CD4-positive, alpha-beta T cell treated with Interleukin-4 for 1 hour (primary cell): ENCODE measurements around the gene ADGRD1.
"Not testable (repeated sequence)": the region's sequence is repeated elsewhere in the genome, so short reads cannot be mapped to it uniquely, and the experiment has no call there.

Source experiments
- DNase-seq, 2 donors: peaks; one replicate each; pipeline ENCODE4 v3.0.0-alpha.2; 2020 to 2022

ADGRD1 gene

DNA sequence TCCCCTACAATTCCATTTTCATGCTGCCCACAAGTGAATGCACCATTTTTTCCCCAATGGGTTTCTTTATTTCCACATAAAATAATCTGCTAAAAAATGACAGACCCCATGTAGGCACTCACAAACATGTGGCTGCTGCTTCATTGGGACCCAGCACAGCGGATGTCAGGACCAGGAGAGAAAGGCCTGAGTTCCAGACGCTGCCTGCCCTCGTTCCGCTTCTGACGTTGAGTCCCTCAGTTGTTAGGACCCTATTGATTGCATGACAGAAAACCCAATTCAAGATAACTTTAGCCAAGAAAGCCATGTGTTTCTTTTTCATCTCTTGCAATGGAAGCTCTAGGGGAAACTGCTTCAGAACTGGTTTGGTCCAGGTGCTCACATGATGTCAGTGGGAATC lies 34.6 kb downstream of the ADGRD1 start:
- no peak for DNase-seq

GRCh38 chr12:130988751-130989150 lies 35.0 kb downstream of the ADGRD1 start:
- DNase-seq, result no peak

- no peak for DNase-seq
Measured at GRCh38 chr12:130989391-130989790, 35.7 kb downstream of the ADGRD1 start.

DNA sequence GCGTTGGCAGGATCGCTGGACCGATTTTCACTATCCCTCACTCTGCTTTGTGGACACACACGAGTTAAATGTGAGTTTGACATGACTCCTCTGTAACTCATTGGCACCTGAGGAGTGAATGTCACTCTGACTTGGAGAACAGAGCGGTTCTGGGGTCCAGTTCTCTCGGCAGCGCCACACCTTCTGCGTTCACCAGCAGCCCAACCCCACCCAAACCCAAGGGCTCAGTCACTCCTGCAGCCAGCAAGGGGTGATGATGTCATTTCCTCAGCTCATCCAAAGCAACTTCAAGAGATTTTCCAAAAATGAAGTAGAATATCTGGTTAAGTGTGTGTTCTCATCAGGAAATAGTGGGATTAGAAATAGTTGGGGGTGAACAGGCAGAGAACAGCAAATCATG lies 36.3 kb downstream of the ADGRD1 start:
- no peak for DNase-seq

DNA sequence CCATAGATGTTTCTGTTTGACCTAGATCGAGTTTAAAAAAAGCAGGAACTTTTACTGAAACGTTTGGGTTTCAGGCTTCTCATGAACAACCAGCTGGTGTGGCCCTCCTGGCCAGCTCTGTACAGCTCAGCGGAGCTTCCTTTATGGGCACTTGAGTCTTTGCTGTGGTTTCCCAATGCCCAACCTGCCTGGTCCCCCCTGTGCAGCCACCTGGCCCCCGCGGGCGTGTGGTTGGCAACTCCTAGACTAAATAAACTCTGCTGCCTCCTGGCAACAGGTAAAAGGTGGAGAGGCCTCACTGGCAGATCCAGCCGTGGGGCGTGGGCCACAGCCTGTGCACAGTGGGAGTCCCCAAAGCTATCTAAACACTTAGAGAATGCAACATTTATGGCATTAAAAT lies 38.7 kb downstream of the ADGRD1 start:
- no peak for DNase-seq

DNA sequence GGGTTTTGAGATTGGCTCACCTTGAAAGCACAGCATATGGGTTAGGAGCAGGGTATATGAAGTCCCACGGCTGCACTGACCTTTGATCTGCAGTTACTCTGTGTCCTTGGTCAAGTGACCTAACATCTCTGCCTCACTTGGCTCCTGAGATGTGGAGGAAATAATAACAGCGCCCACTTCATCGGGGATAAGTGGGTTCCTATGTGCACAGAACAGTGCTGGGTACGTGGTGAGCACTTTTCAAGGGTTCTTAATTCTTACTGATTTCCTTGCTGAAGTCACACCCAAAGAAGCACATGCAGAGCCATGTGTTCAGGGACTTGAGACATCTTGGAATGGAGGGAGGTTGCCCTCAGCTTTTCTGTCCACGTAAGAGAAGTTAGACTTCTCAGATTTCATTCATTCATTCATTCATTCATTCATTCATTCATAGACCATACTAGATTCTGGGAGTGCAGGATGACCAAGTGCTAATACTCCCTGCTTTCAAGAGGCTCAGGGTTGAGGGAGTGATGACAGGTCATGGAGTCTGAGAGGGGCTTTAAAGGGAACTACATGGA lies 39.4 kb downstream of the ADGRD1 start:
- DNase-seq, result no peak

DNA sequence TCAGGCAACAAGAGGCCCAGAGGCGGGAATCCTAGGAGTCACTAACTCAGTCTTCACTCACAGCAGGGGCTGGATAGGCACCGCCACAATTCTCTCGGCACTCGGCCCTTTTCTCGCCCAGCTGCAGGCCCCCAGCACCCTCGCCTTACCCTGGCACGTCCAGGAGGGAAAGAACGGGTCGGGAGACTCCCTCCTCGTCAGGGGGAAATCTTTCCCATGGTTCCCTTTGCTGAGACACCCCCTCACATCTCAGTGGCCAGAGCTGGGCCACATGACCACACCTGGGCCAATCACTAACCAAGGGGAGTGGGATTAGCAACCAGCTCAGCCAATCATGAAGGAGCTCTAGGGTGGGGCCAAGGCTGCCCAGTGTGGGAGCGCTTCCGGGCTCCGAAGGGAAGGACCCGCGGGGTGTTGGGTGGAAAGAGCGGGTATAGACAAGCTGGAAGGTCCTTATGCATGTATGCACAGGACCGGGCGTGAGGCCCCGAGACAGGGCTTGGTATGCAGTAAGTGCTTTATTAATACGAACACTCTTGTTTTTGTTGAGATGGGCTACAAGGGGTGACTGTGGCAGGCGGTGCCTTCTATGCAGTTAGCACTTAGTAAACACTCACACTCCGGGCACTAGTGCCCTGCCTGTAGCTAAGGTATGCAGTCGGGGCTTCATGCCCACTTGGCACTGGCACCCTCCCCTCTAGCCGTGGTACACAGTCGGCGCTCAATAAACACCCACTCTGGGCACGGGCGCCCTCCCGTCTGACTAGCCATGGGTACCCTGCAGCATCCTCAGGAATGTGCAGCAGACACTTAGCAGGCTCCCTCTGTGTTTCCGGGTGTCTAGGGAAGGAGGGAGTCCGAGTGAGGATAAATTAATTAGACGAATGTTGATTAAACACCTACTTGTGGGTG lies 40.3 kb downstream of the ADGRD1 start:
- DNase-seq, result no peak

DNA sequence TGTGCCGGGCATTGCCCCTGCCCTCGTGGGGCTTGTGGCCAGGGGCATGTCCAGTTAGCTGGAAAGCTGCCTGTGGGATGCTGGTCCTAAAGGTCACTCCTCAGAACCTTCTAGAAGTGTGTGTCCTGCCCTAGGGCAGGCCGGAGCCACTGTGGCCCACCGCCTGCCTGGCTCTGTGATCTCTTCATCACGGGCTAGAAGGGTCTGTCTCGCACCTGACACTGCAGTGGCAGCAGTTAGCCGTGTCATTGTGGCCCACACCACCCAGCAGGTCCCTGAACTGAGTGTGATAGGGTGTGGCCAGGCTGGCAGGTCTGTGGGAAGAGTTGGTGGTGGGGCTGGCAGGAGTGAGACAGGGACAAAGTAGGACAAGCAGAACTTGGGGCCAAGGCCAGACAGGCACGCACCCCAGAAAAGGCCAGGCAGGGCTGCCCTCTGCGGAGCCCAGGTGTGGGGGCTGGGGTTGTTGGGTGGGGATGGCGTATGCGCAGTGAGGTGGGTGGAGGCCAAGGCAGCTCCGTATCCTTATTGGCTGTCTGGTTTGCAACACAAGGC lies 41.2 kb downstream of the ADGRD1 start:
- no peak for DNase-seq

DNA sequence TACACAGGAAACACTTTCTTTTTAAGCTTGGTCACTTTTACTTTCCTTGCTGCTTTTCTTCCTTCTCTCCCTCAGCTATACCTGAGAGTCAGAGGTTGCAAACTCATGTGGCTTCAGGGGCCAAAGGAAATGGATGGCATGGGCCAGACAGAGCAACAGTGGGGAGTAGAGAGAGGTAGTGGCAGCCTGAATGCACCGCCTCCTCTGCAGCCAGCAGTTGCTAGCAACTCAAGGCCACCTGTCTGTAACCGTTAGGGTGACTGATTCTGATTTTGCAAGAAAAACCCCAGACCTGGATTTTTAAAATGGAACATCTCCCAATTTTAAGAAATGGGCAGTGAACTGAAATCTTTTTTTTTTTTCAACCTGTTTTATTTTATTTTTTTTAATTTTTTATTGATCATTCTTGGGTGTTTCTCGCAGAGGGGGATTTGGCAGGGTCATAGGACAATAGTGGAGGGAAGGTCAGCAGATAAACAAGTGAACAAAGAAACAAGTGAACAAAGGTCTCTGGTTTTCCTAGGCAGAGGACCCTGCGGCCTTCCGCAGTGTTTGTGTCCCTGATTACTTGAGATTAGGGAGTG lies 41.8 kb downstream of the ADGRD1 start:
- not testable (repeated sequence) for DNase-seq

- no peak for DNase-seq
Measured at GRCh38 chr12:130998136-130998535, 44.4 kb downstream of the ADGRD1 start.

- no peak for DNase-seq
Measured at GRCh38 chr12:131000000-131000486, 46.3 kb downstream of the ADGRD1 start.

DNA sequence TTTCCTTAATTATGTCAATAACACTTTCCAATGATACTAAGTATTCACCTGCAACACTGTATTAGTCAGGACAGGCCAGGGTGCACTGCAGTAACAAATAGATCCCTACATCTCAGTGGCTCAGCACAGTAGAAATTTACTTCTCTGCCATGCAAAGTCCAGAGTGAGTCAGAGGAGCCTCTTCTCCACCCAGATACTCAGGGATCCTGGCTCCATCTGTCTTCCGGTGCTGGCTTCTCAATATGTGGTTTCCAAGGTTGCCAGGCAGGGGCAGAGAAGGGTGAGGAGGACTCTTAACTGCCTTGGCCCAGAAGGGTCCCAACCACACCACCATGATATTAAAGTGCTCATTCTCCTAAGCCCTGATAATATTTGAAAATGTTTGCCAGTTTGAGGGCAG lies 47.8 kb downstream of the ADGRD1 start:
- no peak for DNase-seq

GRCh38 chr12:131002216-131002631 lies 48.5 kb downstream of the ADGRD1 start:
- no peak for DNase-seq

- DNase-seq, result no peak
Measured at GRCh38 chr12:131003036-131003715, 49.5 kb downstream of the ADGRD1 start.

- DNase-seq, result no peak
Measured at GRCh38 chr12:131003716-131004045, 50.0 kb downstream of the ADGRD1 start.

GRCh38 chr12:131004166-131004565 lies 50.5 kb downstream of the ADGRD1 start:
- DNase-seq, result no peak

DNA sequence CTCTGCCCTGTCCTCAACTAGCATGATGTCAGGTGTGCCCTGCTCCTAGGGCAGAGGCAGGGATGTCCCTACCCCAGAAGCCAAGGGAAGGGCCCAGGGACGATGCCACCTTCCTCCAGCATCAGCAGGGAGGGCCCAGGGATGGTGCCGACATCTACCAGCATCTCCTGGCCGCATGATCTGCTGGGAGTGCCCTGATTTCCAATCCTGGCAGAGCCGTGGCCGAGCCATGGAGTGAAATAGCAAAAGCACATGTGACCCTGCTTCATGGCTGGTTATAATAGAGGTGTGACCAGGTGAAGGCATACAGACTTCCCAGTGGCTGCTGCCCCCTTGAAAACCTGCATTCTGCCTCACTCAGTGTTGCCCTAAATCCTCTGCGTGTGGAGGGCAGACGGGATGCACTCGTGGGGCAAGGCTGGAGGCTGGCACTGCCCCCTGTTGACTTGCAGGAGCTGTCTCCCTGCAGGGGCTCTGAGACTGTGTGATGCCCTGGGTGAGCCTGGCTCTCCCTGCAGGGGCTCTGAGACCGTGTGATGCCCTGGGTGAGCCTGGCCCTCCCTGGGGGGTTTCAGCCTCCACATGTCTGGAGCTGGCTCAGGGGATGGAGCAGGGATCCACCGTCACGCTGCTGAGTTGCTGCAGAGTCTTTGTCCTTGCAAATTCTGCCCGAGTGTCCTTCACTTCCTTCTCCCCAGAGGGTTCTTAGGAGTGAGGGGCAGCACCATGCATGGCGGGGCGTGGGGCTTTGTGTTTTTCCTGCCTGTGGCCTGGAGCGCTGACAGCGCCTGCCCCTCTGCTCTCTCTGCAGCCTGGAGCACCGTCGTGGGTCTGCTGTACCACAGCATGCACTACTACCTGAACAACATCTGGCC lies 51.7 kb downstream of the ADGRD1 start:
- DNase-seq, result no peak

DNA sequence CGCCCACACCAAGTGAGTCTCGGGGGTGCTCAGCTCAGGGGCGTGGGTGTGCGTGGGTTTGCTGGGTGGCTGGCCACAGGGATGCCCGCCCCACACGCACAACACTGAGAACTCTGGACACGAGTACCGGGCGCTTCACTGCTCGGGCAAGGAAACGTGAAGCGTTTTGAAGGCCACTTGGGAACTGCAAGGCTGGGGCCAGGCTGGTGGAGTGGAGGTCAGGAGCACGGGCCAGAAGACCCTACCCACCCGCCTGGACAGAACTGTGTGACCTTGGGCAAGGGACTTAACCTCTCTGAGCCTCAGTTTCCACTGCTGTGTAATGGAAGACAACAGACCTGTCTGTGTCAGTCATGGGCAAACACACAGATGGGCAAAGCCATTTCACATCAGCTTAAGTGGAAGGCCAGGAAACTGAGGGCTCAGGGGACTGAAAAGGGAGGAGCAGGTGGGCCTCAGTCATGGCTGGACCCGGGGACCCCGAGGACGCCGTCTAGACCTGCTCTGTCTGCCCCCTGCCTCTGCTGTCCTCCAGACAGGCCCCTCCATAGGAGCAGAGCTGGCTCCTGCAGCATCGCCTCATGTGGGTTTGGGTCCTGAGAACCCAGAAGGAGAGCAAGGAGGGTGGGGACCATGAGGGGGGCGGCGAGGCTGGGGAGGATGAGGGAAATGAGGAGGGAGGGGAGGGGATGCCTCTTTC lies 52.5 kb downstream of the ADGRD1 start:
- DNase-seq, result no peak

GRCh38 chr12:131007031-131007739 lies 53.5 kb downstream of the ADGRD1 start:
- no peak for DNase-seq

DNA sequence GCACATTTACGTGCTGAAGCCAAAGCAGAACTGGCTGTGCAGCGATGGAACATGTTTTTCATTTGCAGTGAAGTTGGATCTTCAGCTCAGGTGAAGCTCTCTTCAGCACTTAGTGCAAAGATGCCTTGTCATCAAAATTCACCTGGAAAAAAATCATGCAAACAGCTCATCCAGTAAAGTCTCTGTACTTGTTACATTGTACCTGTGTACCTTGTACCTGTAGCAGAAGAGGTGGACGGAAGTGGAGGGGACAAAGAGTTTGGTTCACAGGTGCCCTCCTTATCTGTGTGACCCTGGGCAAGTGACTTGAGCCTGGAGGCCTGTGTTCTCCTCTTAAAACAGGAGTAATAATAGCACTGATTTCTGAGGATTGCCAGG lies 54.0 kb downstream of the ADGRD1 start:
- no peak for DNase-seq
